Measurements from ENCODE around the gene POC1B.

The POC1B gene

DNA sequence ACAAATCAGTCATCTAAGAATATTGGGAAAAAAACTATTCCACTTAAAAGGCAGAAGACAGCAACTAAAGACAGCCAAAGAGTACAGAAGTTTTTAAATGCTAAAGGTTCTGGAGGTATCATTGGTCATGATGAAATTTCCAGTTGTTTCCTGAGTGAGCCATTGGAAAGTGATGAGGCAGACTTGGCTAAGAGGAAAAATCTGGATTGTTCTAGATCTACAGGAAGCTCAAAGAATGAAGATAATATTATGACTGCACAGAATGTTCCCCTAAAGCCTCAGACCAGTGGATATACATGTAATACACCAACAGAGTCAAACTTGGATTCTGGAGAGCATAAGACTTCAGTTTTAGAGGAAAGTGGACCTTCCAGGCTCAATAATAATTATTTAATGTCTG, 24.1 kb downstream of the POC1B start:
- intact Hi-C loops (cut with DNase I): no loop called here

DNA sequence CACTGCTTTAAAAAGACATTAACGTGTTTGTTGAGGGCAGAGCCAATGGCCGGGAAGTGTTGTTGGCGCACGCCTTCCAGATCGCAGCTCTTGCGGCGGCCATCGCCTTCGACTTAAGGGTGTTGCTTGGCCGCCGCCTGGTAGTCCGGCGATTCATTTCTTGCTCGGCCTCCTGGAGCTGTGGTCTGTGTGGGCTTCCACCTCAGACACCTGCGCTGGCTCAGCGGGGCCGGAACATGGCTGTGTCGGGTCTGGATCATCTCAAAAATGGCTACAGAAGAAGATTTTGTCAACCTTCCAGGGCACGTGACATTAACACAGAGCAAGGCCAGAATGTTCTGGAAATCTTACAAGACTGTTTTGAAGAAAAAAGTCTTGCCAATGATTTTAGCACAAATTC, 26.0 kb downstream of the POC1B start:
- intact Hi-C loops (cut with DNase I): no loop called here
- peak in 1 of 10 donors; percentile 71 for DNase-seq

More for the DNA sequence above, 24.1 kb downstream of the POC1B start:
- DNase-seq: no peak

DNA sequence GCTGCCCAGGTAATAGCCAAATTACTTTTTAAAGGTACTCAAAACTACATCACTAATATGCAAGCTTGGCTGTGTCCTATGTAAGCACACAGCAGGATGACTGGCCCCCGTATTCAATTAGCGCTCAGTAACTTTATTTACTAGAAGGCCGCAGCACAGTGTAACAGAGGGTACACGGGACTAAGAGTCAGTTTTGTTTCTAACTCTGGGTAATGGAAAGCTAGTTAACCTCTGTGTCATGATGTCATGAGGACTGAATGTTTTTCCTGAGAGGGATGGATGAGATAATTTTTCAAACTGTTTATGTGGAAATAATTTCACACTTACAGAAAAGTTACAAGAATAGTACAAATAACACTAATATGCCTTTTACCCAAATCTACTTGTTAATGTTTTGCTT, 28.4 kb downstream of the POC1B start:
- intact Hi-C loops (cut with DNase I): no loop called here
- DNase-seq: no peak

DNA sequence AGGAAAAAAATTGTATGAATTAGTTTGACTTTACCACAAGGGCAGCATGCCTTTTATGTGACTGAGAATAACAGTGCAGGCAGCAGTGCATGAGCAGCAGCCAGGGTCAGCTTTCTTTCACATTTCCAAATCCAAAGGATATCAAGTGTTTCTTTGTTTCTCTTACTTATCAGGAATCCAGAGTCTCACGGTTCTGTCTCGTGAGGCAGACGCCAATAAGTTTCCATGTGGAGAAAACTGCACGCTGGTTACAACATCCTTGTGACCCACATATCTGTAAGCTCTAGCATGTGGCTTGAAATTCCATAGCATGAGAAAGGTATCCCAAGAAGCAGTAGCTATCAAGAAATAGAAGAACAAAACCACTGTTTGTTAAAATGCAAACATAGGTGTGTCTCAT, 28.8 kb downstream of the POC1B start:
- intact Hi-C loops (cut with DNase I): no loop called here
- no peak for DNase-seq

DNA sequence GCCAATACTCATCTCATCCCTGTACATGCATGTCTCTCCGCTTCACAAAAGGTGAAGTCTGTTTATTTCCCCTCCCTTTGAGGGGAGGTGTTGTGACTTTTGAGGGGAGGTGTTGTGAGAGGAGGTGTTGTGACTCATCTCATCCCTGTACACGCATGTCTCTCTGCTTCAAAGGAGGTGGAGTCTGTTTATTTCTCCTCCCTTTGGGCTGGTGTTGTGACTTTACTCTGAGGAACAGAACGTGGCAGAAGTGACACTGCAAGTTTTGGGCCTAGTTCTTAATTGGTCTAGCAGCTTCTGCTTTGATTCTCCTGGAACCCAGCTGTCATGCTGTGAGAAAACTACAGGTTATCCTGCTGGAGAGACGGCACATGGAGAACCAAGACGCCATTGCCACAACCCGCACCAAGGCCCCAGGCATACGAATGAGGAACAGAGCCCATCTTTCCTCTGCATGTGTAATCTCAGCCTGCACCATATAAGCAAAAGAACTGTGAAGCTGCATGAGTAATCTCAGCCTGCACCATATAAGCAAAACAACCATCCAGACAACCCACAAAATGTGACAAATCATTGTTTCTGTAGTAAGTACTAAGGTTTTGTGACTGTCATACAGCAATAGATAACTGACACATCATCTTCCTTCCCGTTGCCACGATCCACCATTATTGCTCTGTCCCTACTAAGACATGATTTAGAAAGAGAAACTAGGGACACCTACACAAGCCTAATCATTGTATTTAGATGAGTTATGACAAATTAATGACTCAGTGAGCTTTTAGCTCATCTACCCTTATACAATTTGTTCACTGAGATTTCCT, 31.2 kb downstream of the POC1B start:
- intact Hi-C loops (cut with DNase I): no loop called here
- no peak for DNase-seq

DNA sequence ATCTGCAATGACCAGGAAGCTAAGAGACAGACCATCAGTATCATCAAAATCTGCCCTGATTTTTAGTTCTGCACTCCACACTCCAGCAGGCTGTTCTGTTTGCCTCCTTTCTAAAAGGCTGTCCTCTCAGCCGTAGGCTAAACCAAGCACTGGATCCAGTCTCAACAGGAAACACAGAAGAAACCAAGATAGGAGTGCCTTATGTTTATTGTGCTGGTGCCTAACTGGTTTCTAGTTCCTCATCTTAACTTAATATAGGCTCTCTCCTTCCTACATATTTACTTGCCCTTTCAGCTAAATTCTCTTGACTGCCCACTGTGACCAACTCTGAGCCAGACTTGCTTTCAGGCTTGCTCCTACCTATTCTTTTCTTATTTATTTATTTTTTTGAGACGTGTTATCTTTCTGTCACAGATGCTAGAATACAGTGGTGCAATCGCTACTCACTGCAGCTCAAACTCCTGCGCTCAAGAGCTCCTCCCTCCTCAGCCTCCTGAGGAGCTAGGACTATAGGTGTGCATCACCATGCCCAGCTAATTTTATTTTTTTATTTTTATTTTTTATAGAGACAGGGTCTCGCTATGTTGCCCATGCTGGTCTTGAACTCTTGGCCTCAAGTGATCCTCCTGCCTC, 32.1 kb downstream of the POC1B start:
- intact Hi-C loops (cut with DNase I): no loop called here
- DNase-seq: no peak

DNA sequence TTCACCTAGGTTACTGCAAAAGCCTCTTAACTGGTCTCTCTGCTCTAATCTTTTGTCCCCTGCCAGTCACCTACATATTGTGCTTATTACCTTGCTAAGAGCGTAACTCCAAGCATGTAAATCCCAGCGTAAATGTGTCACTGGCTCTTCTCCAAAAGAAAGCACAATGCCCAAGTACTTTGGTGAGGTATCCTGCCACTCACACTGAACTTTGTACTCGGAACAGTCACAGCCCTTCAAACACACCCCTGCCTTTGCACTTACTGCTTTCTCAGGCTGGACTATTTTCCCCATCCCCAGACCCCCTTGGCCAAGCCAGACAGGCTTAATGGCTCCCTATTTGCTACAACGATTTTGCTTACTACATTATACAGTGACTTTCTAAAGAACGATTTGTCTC, 33.0 kb downstream of the POC1B start:
- intact Hi-C loops (cut with DNase I): no loop called here
- no peak for DNase-seq

DNA sequence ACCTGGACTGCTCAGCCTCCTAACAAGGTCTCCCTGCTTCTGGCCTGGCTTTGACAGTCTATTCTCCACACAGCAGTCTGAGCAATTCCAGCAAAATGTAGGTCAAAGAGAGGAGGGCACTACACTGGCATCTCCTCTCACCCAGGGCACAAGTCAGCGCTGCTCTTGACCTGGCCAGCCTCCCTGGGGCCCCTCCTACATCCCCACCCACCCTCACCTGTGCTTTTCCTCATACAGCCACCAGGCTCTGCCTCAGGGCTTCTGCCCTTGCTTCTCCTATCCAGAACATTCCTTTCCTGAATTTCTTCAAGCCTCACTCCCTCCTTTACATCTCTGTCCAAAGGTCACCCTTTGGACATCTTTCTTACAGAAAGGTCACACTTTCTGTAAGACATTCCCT, 34.9 kb downstream of the POC1B start:
- intact Hi-C loops (cut with DNase I): no loop called here
- no peak for DNase-seq

DNA sequence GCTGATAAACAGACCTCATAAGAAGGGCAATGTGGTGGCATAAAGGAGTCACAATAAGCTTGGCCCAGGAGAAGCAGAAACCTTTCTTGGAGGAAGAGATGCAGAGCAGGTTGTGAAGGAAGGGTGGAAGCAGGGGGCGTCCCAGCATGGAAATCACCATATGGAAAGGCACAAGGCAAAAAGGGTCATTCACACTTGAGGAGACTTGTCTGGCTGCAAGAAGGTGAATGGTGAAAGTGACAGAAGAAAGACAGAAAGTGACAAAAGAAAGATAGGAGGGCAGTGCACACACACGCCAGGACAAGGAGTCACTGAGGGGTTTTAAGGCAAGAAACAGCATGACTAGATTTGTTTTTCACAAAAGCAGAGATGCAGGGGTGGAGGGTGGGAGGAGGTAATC, 39.6 kb downstream of the POC1B start:
- intact Hi-C loops (cut with DNase I): no loop called here
- no peak for DNase-seq

DNA sequence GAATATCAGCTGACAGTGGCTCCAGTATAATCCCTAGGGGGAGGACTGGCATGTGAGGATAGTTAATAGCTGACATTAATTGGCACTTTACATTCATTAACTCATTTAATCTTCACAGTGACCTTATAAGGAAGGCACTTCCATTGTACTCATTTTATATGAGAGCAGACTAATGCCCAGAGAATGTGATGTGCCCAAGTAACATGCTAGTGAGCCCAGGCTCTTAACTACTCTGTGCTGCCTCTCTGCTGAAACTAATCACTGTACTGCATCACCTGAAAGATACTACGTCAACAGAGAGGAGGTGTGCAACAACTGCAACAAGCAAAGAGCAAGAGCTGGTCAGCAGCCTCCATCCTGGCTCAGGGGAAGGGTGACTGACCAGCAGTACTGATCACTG, 41.4 kb downstream of the POC1B start:
- peak in 1 of 10 donors; percentile 59 for DNase-seq
- intact Hi-C loops (cut with DNase I): no loop called here

DNA sequence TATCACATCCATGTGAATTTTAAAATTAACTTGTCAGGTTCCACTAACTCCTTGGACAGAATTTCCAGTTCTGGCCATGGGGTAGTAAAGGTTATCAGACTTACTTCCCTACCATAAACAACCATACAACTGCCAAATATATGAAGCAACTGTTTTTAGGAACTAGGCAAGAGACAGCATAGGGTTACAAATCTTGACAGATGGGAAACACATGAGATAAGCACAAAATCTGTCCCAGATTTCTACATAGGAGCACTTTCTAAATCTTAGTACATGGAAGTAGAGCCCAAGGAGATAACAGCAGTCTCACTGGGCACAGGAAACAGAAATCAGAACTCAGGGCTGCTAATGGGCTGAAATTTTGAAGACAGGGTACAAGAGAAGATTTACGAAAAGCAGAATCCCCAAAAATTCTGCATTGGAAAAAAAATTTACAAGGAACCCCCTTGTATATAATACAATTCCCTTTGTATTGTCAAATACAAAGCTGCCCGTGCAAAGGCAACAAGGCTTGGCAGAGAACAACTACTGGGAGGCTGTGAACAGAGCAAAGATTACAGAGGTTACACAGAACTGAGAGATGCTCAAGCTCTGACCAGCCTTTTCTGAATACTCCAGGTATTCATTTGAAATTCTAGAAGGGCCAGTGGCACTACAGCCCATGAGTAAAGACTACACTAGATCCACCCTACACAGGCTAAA, 44.5 kb downstream of the POC1B start:
- DNase-seq: peak in 2 of 10 donors; percentile 42 to 72
- intact Hi-C loops (cut with DNase I): no loop called here

DNA sequence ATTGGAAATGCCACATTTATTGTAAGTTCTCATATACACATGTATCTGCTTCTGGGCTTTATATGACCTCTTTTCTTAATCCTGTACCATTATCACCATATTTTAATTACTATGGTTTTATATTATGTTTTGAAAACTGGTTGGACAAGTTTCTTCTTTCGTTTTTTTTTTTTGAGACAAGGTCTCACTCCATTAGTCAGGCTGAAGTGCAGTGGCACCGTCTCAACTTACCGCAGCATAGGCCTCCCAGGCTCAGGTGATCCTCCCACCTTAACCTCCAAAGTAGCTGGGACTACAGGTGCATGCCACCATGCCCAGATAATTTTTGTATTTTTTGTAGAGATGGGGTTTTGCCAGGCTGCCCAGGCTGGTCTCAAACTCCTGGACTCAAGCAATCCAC, 45.9 kb downstream of the POC1B start:
- intact Hi-C loops (cut with DNase I): no loop called here
- no peak for DNase-seq

DNA sequence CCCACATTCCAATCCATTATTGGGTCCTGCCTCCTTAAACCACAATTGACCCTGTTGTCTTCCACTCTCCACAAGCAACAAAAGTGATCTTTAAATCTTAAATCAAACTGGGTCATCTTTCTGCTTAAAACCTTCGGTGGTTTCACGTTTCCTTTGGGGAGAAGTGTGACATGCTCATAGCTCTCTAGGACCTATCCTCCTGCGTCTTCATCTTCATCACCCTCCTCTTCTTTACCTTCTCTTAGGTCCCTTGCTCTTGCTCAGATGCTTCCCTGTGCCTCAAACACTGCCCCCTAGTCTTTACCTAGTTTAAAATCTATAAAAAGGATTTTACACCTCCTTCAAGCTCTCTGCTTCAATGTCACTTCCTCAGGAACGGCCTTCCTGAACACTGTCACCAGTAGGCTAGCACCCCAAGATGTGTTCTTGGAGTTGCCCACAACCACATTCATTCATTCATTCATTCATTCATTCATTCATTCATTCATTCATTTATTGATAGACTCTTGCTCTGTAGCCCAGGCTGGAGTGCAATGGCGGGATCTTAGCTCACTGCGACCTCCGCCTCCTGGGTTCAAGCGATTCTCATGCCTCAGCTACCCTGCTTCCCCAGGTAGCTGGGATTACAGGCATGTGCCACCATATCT, 48.1 kb downstream of the POC1B start:
- intact Hi-C loops (cut with DNase I): no loop called here
- no peak for DNase-seq

DNA sequence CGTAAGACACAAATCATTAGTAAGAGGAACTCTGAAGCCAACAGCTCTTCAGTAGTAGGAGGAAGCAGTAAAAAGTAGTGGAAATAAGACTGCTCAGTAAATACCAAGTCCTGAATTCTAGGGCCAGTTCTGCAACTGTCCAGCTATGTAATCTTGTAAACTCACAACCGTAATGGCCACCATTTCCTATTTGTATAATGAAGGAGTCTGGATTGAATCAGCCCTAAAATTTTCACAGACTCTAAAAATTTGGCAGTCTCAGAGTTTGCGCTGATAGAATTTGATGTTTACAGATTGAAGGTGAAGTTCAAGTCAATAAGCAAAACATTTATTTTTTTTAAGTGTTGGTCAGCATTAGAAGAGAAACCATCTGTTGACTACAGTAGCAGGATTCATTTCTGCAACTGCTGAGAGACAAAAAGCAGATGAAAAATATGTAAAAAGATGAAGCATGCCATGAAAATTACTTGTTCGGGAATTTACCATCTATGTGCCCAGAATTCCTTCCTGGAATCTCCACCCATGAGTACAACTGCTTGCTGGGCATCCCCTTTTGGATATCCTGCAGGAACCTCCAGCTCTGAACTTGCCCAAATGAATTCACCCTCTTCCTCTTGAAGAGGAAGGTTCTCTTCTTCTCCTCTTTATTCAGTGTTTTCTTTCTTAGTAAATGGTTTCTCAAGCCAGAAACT, 48.8 kb downstream of the POC1B start:
- DNase-seq: no peak
- intact Hi-C loops (cut with DNase I): no loop called here

DNA sequence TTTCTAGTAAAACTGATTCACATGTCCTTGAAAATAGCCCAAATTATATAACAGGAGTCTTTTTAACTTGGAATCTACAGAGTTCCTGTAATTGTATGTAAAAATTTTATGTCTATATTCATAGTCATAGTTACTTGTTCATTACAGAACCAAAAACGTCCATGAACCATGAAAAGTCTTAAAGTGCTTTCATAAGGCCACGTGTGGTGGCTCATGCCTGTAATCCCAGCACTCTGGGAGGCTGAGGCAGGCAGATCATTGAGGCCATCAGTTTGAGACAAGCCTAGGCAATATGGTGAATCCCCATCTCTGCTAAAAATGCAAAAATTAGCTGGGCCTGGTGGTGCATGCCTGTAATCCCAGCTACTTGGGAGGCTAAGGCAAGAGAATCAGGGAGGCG, 49.6 kb downstream of the POC1B start:
- intact Hi-C loops (cut with DNase I): no loop called here
- DNase-seq: no peak

DNA sequence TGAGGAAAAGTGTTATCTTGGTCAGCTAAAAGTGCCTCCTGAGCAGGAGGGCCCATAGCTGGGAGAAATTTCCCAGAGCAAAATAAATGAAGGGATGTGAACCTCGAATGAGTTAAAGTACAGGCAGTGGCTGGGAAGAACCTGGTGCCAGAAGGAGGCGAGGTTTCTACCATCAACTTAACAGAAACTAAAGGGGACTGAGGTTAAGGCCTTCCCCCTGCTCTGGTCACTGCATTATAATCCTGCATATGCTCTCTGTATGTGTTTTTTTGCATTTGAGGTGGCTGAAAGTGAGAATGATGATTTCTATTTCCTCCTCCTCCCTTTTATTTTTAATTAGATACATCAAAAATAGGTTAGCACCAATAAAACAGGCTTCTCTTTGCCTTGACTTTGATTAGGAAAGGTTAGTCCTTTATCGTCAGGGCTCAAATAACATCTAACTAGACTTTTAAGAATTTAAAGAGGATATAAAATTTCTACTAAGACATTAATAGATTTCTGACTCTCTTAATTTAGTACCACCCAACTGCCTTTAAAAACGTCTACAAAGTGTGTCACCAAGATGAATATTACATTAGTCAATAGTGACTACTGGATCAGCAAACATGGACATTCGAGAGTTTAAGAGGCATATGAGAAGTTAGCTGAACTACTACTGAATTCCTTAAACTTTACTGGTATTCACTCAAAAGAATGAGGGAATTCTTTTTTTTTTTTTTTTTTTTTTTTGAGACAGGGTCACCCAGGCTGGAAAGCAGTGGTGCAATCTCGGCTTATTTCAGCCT, 50.5 kb downstream of the POC1B start:
- intact Hi-C loops (cut with DNase I): no loop called here
- no peak for DNase-seq

DNA sequence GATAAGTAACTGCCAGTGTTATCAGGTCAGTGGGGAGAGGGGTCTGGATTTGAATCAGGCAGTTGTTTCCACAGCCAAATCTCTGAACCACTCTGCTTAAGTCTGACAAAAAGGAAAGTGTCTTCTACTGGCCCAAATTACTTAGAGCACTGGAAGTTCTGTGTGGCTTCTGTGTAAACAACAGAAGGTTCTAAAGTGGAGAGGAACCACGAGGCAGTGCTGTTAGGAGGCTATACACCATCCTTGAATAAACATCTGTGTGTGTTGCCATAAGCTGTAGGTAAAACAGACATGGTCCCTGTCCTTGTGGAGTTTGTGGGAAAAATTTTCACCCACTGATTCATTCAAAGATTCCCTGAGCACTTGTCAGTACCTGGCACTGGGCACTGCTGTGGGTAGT, 51.2 kb downstream of the POC1B start:
- intact Hi-C loops (cut with DNase I): loop anchor here (5.0 kb wide), 1 partner anchor 233 kb away; the partner anchor contains the start of gene ATP2B1
- DNase-seq: no peak

DNA sequence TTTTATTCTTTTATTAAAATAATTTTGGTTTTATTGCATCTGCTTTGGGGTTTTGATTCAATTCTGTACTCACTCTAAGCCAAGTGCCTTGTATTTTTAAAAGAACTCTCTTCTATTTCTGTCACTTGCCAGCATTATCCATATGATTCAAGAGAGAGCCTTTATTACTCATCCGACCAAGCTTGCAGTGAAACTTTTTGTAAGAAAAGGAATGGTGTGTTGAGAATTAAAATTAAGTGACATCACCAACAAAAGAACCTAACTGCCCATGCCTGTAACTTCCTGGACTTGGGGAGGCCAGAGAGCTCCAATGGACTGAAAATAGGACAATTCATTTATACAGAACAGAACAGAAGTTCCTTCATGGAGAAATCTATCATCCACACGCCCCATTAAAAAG, 53.3 kb downstream of the POC1B start:
- no peak for DNase-seq
- intact Hi-C loops (cut with DNase I): loop anchor here (5.0 kb wide), 1 partner anchor 235 kb away; the partner anchor contains the start of gene ATP2B1

DNA sequence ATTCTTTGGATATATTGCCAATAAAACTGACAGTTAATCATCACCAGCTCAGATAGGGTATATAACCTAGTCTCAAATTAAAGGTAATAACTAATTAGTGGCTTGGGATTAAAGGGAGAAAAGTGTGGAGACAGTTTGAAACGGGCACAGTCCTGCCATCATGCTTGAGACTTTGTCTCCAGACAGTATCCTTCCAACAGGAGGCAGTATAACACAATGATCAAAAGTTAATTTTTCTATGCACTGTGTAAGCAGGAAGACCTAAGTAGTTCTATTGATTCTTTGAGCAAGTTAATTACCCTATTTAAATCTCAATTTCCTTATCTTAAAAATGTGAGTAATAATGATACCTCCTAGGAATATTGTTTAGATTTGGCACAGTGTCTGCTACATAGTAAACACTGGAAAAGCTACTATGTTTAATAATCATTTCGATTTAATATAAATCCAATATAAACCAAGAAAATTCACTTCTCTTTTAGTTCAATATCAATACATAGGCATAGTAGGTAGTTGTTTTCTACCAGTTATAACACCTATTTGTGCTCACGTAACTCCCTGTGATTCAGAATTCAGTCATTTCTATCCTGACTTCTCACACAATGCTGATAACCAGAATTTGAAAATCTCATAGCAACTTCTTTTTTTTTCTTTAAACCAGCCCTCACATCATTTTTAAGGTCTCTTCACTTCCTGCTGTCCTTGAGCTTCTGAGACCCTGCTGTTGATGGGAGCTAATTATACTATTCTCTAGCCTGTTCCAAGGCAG, 54.9 kb downstream of the POC1B start:
- intact Hi-C loops (cut with DNase I): loop anchor here (1.0 to 5.0 kb wide), 3 partner anchors 53 to 236 kb away; partner anchors contain the start of genes ATP2B1 and GALNT4

More for the DNA sequence above, 54.9 kb downstream of the POC1B start:
- no peak for DNase-seq

All from posterior cingulate gyrus (tissue), 11 donors.